ENCODE results near the gene TNFRSF19.

The TNFRSF19 gene

DNA sequence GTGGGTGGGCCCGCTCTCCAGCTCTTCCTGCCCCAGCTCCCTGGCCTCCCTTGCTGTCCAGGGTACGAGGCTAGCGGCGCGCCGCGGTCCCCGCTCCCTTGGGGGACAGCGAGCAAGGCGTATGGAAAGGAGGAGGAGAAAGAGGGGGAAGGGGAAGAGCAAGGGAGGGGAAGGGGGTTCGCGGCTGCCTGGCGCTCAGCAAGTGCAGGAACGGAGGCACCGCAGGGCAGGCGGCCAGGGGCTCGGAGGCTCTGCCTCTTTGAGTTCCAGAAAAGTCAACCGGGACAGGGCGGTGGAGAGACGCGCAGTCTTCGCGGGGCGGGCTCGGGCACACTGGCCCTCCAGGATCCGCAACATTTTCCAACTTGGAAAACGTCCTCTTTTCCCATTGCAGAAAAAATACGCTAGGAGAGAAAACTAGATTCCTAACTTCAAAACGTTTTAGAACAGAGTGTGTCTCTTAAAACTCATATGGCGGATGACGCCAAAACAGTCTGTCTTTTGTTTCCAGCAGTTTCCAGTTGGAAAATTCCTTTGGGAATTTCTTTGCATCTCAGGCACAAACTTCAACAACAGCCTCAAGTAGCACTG, 23.1 kb upstream of the TNFRSF19 start:
- TF ChIP-seq, protein P1, sequence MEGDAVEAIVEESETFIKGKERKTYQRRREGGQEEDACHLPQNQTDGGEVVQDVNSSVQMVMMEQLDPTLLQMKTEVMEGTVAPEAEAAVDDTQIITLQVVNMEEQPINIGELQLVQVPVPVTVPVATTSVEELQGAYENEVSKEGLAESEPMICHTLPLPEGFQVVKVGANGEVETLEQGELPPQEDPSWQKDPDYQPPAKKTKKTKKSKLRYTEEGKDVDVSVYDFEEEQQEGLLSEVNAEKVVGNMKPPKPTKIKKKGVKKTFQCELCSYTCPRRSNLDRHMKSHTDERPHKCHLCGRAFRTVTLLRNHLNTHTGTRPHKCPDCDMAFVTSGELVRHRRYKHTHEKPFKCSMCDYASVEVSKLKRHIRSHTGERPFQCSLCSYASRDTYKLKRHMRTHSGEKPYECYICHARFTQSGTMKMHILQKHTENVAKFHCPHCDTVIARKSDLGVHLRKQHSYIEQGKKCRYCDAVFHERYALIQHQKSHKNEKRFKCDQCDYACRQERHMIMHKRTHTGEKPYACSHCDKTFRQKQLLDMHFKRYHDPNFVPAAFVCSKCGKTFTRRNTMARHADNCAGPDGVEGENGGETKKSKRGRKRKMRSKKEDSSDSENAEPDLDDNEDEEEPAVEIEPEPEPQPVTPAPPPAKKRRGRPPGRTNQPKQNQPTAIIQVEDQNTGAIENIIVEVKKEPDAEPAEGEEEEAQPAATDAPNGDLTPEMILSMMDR (conservative IDR thresholded peaks at IDR 0.05; ENCODE audit: control insufficient read depth, insufficient read depth, low read depth, low read length): no peak
- peak overlapping the region; percentile 49 for H3K4me3 ChIP-seq (ENCODE audit: control insufficient read depth, low read depth, low read length)

DNA sequence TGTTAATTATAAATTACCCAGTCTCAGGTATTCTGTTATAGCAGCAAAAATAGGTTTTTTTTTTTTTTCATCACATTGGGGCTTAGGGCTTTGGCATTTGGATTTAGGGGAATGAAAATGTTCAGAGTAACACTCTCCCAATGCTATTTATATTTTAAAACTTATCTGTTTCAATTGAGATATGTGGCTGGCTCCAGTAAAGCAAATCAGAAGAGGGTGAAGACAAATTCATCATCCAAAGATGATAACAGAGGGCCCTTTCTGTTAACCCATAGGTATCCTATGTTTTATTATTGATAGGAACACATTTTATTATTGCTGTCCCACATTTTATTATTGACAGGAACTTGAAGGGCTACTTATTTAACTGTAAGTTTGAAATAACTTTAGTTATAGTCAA, 20.5 kb upstream of the TNFRSF19 start:
- TF ChIP-seq, protein P1 (conservative IDR thresholded peaks at IDR 0.05; ENCODE audit: control insufficient read depth, insufficient read depth, low read depth, low read length): no peak
- no peak overlapping the region for H3K4me3 ChIP-seq (ENCODE audit: control insufficient read depth, low read depth, low read length)
- no peak for DNase-seq (ENCODE audit: low read depth)

More for the DNA sequence above, 23.1 kb upstream of the TNFRSF19 start:
- DNase-seq (ENCODE audit: low read depth): peak; percentile 43

DNA sequence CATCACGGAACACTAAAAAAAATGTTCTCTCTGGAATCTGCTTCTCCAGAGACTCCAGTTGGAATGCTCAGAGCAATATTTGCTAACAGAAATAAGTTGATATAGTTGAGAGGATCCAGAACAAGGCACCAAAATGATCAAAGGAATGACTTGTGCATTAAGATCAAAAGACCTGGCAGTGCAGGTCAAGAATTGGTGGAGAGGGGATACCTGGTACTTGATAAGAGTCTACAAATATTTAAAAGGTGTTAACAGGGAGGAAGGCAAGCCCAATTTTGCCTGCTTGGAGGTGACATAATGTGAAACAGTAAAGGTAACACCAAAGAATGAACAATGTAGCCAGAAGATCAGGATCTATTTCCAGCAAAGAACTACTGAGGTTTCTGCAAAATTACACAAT, 20.0 kb upstream of the TNFRSF19 start:
- no peak for DNase-seq (ENCODE audit: low read depth)
- TF ChIP-seq, protein P1 (conservative IDR thresholded peaks at IDR 0.05; ENCODE audit: control insufficient read depth, insufficient read depth, low read depth, low read length): no peak
- H3K4me3 ChIP-seq (ENCODE audit: control insufficient read depth, low read depth, low read length): no peak overlapping the region

DNA sequence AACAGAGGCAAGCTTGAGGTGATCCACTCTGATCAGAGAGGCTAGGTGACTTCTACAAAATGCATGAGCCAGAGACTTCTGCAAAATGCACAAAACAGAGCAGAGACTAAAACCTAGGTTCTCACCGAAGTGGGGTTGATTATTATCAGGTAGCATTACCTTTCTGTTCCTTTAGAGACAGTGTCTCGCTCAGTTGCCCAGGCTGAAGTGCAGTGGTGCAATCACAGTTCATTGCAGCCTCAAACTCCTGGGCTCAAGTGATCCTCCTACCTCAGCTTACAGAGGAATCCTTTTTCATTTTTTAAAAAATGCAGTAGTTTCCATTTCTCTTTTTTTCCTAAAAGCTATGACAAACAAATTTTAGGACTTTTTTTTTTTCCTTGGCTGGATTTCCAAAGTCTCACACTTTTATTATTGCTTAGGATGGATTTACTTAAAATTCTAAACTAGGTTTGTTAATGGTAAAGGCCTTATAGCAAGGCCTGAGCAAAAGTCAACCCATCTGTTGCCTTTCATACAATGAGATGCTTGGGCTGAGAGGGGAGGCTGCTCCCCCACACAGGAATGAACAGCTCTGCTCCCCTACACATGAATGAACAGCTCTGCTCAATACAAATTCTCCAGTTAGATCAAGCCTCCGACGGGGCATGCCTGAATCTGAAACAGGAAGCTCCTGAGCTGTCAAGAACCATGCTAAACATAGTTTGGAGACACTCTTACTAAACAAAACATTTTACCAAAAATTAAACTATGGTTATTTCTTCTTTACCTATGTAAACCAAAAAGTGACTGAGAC, 18.8 kb upstream of the TNFRSF19 start:
- DNase-seq (ENCODE audit: low read depth): no peak
- TF ChIP-seq, protein P1 (conservative IDR thresholded peaks at IDR 0.05; ENCODE audit: control insufficient read depth, insufficient read depth, low read depth, low read length): no peak
- H3K4me3 ChIP-seq (ENCODE audit: control insufficient read depth, low read depth, low read length): no peak overlapping the region

DNA sequence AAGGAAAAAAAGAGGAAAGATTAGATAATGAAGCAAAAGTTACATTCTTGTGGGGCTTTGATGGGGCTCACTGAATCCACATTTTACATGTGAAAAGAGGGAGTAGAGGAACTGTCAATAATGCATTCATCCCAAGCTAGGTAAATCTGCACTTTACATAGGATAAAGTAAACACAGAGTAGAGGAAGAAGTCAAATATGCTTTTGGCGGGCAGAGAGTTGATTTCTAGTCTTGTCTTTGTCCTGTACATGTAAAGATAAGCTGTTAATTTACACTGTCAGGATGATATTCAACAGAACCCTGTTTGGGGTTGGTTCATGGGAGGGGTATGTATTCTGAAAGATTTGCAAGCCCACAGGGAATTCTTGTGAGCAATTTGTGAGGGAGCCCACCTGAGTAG, 18.0 kb upstream of the TNFRSF19 start:
- DNase-seq (ENCODE audit: low read depth): no peak
- no peak overlapping the region for H3K4me3 ChIP-seq (ENCODE audit: control insufficient read depth, low read depth, low read length)
- TF ChIP-seq, protein P1 (conservative IDR thresholded peaks at IDR 0.05; ENCODE audit: control insufficient read depth, insufficient read depth, low read depth, low read length): no peak

DNA sequence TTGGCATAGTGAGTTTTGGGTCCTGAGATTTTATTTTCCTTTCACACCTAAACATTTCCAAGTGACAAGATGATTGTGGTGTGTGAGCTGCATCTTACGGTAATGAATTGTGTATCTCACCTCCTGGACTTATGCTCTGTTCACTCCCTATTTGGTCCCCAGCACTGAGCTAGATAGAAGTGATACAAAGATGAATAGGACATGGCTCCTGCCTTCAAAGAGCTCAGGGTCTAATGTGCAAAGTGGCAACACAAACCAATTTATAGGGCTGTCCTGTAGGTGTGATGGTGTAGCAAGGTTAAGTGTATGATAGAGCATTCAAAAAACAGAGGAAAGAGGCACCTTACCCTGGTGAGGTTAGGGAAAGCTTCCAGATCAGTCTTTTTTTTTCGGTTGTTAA, 17.6 kb upstream of the TNFRSF19 start:
- H3K4me3 ChIP-seq (ENCODE audit: control insufficient read depth, low read depth, low read length): no peak overlapping the region
- no peak for DNase-seq (ENCODE audit: low read depth)
- TF ChIP-seq, protein P1 (conservative IDR thresholded peaks at IDR 0.05; ENCODE audit: control insufficient read depth, insufficient read depth, low read depth, low read length): no peak
